Activated CD4-positive, alpha-beta T cell treated with anti-CD3 and anti-CD28 coated beads, Interleukin-2, amount 50 U/mL, for 4 hours (primary cell): ENCODE results near the gene NECAB3.
"Not testable (repeated sequence)": the region's sequence is repeated elsewhere in the genome, so short reads cannot be mapped to it uniquely, and the experiment has no call there.

Source experiments
- DNase-seq, 2 experiments: peaks; one replicate each; pipeline ENCODE4 v3.0.0-alpha.2; 2020

NECAB3 gene

GRCh38 chr20:33648396-33649004 lies 25.7 kb downstream of the NECAB3 start:
- no peak for DNase-seq

DNA sequence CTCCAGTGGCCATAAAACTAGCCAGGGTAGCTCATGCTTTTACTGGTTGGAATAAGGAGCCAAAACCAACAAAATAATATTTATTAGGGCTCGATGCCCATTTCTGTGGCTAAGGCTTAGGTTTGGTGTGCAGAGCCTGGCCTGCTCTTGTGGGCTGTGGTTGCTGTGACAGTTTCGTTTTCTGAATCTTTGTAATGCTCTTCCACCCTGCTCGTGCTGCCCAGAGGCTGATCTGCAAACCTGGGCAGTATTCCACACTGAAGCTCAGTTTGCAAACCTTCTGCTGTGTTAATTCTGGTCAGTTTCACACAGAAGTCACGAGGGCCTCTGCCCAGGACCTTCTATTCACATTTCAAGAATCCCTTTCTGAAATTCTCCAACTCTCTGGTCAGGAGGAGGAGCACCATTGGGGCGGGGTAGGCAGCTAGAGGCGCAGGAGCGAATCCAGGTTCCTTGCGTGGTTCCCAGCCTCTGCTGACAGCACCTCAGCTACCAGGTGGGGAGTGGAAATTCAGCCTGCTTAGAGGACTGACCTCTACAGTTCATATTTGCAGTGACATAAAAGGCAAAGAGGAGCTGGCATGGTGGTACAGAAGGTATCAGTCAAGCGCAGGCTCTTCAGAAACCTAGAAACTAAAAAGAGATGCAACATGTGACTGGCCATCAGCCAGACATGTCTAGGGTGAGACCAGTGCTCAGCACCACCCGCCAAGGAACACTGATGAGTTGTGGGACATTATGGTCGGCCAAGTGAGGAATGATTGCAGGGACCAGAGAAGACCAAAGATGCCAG lies 26.4 kb downstream of the NECAB3 start:
- no peak for DNase-seq

DNA sequence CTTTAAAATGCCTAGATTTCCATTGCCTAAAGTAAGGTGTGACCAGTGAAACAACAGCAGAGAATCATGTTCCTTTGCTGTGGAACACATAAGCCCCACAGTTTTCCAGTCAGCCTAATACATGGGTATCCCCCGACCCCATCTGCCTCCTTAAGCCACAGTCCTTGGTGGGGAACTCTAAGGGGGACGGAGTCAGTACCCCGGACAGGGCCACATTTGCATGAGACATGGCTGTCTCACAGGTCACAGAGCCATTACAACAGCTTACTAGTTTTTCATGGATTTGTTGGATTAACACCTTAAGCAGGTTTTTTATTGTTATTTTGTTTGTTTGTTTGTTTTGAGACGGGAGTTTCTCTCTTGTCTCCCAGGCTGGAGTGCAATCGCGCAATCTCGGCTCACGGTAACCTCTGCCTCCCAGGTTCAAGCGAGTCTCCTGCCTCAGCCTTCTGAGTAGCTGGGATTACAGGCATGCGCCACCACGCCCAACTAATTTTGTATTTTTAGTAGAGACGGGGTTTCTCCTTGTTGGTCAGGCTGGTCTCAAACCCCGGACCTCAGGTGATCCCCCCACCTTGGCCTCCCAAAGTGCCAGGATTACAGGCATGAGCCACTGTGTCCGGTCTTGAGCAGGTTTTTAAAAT lies 27.1 kb downstream of the NECAB3 start:
- not testable (repeated sequence) for DNase-seq

DNA sequence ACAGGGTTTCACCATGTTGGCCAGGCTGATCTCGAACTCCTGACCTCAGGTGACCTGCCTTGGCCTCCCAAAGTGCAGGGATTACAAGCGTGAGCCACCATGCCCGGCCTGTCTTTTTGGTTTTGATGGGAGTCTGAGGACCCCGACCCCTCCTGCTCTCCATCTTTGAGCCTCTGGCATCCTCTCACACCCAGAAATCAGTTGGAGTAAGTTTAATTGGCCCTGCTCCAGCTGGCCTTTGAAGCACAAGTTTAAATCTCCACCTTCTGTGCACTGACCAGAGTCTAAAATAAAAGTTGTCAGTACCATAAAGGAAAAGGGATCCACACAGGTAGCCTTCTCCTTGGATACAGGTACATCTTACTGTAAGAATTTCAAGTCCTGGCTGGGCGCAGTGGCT lies 28.0 kb downstream of the NECAB3 start:
- DNase-seq: no peak

GRCh38 chr20:33645396-33645795 lies 28.8 kb downstream of the NECAB3 start:
- DNase-seq: no peak

DNA sequence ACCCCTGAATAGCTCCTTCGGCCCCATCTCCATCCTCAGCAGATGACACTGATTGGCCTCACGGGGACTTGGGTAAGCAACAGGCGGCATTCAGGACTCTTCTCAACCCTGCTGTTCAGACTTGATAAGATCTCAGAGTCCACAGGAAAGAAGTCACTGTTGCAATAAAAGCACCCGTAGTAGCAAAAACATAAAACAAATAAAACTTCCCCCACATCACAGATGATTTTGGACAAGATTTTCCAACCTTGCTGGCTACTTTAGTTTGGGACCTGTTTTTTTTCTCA lies 29.2 kb downstream of the NECAB3 start:
- DNase-seq: no peak

- DNase-seq: no peak
Measured at GRCh38 chr20:33644313-33645071, 29.7 kb downstream of the NECAB3 start.

GRCh38 chr20:33640287-33640686 lies 33.9 kb downstream of the NECAB3 start:
- DNase-seq: no peak

GRCh38 chr20:33636776-33637175 lies 37.5 kb downstream of the NECAB3 start:
- no peak for DNase-seq

GRCh38 chr20:33635341-33635740 lies 38.9 kb downstream of the NECAB3 start:
- no peak for DNase-seq

- not testable (repeated sequence) for DNase-seq
Measured at GRCh38 chr20:33631910-33632309, 42.3 kb downstream of the NECAB3 start.

DNA sequence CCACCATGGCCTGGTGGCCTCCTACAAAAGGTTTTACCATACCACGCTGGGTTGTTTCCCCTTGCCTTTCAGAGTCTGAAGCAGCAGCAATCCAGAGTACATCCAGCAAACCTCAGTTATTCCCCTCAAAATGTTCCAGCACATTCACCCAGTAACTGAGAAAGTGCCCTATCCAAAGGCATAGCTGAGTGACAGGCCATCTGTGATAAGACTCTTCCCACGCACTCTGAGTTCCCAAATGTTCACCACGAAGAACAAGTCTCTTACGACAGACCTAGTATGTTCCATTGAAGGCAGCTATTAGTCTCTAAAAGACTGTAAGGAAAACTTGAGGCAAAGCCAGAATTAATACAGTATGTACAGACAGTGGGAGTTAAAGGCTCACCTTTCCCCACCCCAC lies 43.7 kb downstream of the NECAB3 start:
- DNase-seq: no peak

DNA sequence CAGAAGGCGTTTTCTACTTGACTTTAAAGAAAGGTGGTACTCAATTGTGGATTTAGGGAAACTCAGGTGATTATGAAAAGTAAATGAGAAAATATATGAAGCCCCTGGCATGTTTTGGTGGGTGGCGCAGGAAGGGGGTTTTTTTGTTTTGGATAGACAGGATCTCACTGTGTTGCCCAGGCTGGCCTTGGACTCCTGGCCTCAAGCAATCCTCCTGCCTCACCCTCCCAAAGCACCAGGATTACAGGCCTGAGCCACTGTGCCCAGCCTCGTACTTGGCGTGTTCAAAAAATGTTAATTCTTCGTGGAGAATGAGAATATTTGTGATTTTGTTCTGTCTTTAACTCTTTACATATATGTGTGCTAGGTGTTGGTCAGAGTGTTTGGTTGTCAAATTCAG lies 44.2 kb downstream of the NECAB3 start:
- no peak for DNase-seq

DNA sequence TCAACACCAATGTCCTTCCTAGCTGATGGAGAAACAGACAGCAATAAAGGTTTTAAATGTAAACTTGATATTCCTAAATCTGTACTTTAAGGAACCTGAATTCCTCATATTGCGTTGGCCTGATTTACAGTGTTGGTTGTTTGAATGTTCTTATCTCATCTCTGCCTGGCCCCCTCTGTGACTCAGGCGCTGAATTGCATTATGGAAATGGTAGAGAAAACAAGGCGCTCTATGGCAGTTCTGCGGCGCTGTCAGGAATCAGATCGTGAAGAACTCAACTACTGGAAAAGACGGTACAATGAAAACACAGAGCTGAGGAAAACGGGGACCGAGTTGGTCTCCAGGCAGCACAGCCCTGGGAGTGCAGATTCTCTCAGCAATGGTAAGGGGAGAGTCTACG lies 44.7 kb downstream of the NECAB3 start:
- DNase-seq: no peak

GRCh38 chr20:33627577-33628216 lies 46.5 kb downstream of the NECAB3 start:
- no peak for DNase-seq

DNA sequence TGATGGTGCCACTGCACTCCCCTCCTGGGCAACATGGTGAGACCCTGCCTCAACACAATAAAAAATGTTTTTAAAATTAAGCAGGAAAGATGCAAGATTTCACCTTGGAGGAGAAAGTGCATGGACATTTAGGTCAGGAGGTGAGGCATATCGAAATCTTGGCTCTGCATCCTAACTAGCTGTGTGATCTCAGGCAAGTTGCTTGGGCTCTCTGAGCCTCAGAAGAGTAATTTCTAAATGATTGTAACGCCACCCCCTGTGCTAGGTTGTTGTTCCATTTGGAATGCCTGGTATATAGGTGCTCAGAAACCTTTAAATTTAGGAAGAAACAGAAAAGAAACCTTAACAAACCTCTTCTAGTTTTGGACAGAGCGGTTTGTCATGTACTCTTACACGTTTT lies 48.0 kb downstream of the NECAB3 start:
- DNase-seq: no peak

DNA sequence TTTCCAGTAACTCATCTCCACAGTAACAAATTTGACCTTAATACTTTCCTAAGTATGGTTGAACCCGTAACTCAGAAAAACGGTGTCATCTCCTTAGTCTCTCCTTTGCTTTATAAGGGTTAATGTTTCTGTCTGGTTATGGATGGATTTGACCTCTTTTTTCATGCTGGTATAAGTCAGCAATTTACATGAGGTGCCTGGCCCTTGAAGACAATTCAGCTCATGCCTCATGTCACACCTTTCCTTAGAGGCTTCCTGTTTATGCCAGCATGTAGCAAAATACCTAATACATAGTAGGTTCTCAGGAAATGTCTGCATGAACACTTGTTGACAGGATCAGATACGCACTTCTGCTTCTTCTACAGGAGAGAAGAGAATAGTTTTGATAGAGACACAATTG lies 49.8 kb downstream of the NECAB3 start:
- DNase-seq: no peak

GRCh38 chr20:33622705-33623365 lies 51.4 kb downstream of the NECAB3 start:
- DNase-seq: no peak

DNA sequence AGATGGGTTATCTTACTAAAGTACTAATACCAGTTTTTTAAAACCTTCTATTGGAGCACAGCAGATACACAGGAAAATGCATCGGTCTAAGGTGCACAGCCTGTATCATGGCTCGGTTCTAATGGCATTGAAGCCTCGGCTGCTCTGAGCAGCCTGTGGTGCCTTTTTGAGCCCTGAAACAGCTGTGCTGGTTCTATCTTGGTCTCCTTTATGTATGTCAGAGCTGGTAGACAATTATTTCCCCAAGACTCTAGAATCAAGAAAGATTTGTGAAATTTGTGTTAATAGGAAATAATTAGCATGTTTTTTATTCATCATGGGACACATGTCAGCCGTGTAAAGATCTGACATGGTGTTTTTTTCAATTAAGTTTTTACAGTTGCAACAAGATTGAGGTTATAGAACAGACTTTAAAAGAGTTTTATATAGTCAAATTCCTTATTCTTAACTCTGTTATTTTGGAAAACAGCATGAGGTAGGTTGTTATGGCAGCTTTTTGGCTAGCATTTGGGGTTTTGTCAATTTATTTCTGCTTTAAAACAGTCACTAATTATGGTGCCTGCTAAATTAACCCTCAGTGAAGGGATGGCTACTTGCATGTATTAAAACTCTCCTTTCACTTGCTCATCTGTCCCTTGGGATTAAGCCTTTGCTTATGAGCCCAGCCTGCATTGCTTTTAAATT lies 52.4 kb downstream of the NECAB3 start:
- DNase-seq: no peak

DNA sequence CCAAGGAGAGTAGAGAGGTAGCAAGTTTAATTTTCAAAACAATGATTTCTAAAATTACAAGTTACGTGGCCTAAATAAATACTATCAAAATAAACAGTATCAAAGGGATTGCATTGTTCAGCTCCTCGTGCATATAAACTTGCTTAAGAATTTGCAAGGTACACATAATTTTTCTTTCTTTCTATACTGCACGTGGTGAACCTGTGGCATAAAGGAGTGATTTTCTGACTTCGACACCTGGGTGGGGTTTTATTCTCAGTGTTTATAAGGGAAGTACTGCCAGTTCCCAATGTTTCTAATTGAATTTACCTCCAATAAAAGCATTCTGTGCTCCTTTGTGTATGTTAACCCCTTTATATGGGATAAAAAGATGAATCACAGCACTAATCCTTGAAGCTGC lies 62.2 kb downstream of the NECAB3 start:
- no peak for DNase-seq

- DNase-seq: no peak
Measured at GRCh38 chr20:33611106-33611505, 63.1 kb downstream of the NECAB3 start.

- no peak for DNase-seq
Measured at GRCh38 chr20:33609504-33609903, 64.7 kb downstream of the NECAB3 start.
